Measurements from ENCODE around the gene ABHD12B.

DNA sequence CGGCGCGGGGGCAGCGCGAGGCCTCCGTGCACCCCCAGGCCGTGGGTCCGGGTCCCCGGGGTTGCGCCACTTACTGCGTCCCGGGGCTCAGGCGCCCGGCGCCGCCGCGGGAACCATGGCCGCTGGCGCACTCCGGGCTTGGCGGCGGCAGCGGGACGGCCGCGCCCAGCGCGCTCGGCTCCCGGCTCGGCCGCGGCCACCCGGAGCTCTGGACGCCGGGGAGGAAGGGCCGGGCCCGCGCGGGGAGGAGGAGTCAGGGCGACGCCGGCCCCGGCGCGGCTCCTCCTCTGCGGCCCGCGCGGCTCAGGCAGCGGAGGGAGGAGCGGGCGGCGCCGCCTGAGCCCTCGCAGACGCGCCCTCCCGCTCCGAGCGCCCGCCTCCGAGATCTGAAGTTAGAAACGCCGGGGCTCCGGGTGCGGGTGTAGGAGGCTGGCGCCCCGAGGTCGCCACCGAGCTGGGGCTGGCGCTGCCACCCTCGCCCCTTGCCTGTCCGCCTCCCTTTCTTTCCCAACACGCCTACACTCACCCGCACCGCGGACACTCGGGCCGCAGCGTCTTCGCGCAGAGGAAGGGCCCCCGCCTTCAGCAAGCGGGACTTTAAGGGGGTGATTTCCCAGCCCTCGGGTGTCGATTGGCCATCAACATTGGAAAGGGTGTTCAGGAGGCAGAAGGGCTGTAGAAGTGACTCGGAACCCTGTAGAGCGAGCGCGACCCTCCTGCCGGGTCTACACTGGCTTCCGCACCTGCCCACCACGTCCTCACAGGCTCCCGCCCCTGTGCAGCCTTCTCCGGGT, 40.7 kb upstream of the ABHD12B start, which contains the start of gene NIN:
- TF ChIP-seq YY1 (IDR thresholded peaks at IDR 0.05; ENCODE audit: insufficient read depth, insufficient read length) (no peak), ZNF274 (IDR thresholded peaks at IDR 0.05; ENCODE audit: low read depth, low read length) (no peak), SUZ12 (IDR thresholded peaks at IDR 0.05; ENCODE audit: extremely low read depth, insufficient read depth, insufficient read length) (no peak)

All from NT2/D1 (cell line).